MG63 (cell line): ENCODE measurements around the gene VCAN. TPM values are rescaled to one million over a fixed set of nuclear protein-coding genes. Genes with fewer than 3 reads are reported as not detected.

Source experiments
- DNase-seq: peaks from one replicate; pipeline ENCODE4 v3.0.0-alpha.2; 2020
- H3K27me3 ChIP-seq: fragments of 250-450 bp; sonication (Bioruptor Pico); 2 replicates; pipeline ENCODE4 v1.5.1; 2020; ENCODE audit warnings: mild to moderate bottlenecking, moderate library complexity
- H3K36me3 ChIP-seq: fragments of 250-450 bp; sonication (Bioruptor Pico); 2 replicates; pipeline ENCODE4 v1.5.1; 2020; ENCODE audit warnings: mild to moderate bottlenecking, moderate library complexity
- H3K4me3 ChIP-seq: fragments of 250-450 bp; sonication (Bioruptor Pico); 2 replicates; pipeline ENCODE4 v1.5.1; 2020; ENCODE audit warnings: mild to moderate bottlenecking, moderate library complexity
- H3K9me3 ChIP-seq: fragments of 250-450 bp; sonication (Bioruptor Pico); 2 replicates; pipeline ENCODE4 v1.5.1; 2020; ENCODE audit warnings: mild to moderate bottlenecking, moderate library complexity
- total RNA-seq: library from RNA; depleted of rRNA; stranded (reverse); fragments of >200 nt; shearing (Covaris generic); gene quantifications from 2 replicates; pipeline ENCODE4 v1.2.3, GENCODE V29; 2014; ENCODE audit warnings: low replicate concordance

VCAN gene
- total RNA-seq, 1 experiment from 2014 or later, result 36.9 TPM

DNA sequence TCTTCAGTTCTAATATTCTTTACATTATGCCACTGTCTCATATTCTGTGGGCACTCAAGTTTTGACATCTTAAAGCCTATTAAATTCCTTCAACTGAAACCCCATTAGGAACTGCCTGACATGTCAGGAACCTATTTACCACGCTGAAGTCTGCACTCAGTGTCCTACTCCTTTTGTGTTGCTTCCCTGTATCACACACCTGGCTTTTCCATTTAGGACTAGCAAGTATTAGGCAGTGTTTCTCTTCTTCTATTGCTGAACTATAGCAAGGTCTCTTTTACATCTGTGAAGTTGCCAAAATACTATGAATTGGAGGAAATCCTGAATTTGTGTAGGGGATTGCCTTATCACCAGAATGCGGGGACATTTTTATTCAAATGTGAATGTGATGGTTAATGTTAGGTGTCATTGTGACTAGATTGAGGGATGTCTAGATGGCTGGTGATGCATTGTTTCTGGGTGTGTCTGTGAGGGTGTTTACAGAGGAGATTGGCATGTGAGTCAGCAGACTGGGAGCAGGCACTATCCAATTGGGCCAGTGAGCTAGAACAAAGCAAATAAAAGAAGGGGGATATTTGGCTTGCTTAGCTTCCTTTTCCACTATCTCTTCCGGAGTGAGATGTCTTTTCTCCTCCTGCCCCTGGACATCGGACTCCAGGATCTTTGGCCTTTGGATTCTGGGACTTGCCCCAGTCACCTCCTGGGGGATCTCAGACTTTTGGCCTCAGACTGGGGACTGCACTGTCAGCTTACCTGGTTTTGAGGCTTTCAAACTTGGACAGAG lies 21.2 kb upstream of the VCAN start:
- Histone ChIP-seq H3K4me3 (no peak overlapping the region), H3K36me3 (no peaks in the 10 kb centered on the region), H3K9me3 (peaks cover 16% of the 10 kb centered on the region), H3K27me3 (no peaks in the 10 kb centered on the region)
- DNase-seq, result no peak

DNA sequence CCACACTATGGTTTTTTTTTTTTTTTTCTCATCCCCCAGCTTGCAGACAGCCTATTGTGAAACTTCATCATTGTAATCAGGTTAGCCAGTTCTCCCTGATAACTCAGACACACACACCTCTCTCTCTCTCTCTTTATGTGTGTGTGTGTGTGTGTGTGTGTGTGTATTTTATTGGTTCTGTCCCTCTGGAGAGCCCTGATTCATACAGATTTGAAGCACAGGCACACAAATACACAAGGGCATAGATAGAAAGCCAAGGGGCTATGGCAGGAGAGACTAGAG lies 20.6 kb upstream of the VCAN start:
- DNase-seq, result no peak
- H3K27me3 ChIP-seq, result no peaks in the 10 kb centered on the region
- no peak overlapping the region for H3K4me3 ChIP-seq
- H3K9me3 ChIP-seq, result peaks cover 16% of the 10 kb centered on the region
- no peaks in the 10 kb centered on the region for H3K36me3 ChIP-seq

DNA sequence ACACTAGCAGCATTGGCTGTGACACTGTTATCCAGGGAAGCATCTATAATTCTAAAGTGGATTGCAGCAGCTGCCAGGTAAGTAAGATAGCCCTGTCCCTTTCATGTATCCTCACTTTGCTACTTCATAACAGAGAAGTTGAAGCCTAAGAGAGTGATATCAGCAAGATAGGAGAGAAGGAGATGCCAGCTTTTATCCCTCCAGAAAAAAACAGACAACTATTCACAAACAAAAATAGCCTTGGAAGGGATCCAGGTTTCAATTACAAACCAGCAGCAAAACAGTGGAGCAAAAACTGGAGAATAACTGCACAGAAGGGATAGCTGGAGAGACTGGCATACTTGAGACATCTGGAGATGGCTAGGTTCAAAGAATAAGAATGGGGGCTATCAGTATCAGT lies 19.6 kb upstream of the VCAN start:
- Histone ChIP-seq H3K9me3 (peaks cover 18% of the 10 kb centered on the region), H3K4me3 (no peak overlapping the region), H3K27me3 (no peaks in the 10 kb centered on the region), H3K36me3 (no peaks in the 10 kb centered on the region)
- no peak for DNase-seq

DNA sequence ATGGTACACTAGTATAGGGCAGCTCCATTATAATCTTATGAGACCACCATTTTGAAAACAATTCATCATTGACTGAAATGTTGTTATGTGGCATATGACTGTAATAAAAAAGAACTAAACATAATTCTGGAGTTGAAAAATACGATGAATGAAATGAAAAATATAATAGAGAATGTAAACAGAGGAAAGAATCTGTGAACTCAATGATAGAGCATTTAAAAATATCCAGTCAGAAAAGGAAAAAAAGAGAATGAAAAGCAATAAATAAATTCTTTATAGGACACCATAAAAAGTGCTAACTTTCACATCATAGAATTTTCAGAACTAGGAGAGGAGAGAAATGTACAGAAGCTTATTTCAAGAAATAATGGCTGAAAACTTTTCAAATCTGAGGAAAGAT lies 17.6 kb upstream of the VCAN start:
- DNase-seq, result no peak
- Histone ChIP-seq H3K4me3 (no peak overlapping the region), H3K36me3 (no peaks in the 10 kb centered on the region), H3K9me3 (peaks cover 23% of the 10 kb centered on the region), H3K27me3 (no peaks in the 10 kb centered on the region)

DNA sequence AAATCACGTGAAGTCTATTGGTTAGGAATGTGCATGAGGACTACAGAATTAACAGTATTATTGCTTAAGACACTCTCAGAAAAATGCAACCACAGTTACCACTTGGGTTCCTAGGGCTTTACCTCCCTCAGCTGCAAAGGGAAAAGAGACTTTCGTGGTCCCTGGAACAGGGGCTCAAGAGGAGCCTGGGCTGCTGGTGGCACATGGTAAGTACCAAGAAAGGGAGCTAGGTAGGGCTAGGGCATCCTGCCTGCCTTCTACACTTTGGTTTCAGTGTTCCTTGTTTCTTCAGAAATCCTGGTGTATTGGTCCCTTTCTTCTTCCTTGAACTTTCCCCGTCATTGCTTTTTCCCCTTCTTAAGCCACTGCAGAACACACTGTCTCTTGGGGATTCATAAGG lies 7.3 kb upstream of the VCAN start:
- DNase-seq, result no peak
- Histone ChIP-seq H3K4me3 (no peak overlapping the region), H3K36me3 (no peaks in the 10 kb centered on the region)

DNA sequence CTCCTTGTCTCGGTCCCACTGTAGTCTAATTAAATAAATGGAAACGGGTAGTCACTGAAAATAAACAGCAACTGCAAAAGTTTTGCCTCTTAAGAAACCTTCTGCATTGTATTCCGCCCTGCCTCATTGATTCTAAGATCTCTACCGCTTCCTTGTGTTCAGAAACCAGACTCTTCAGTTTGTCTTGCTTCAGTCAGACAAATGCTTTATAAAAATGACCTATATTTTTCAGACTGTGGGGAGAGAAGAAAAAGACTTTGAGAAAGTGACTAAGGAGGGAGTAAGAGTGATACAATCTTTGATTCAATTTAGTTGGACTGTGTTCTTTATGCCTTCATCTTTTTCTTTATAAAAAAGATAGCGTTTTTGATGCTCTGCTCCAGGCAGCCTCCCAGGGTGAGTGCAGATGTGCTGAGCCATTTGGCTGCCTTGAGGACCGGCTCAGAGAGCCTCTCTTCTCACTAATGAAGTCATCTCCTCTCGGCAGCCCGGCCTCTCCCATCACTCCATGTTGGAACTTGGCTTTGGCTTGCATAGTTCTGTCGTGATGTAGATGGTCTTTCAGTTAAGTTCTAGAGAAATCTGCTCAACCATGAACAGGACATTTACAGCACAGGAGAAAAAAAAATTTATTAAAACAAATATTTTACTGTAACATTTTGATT lies 4.0 kb upstream of the VCAN start:
- Histone ChIP-seq H3K36me3 (no peaks in the 10 kb centered on the region), H3K27me3 (peaks cover 8% of the 10 kb centered on the region; the same call in 1 of the 2 replicates), H3K4me3 (no peak overlapping the region), H3K9me3 (no peaks in the 10 kb centered on the region)
- no peak for DNase-seq

More for the DNA sequence above, 7.3 kb upstream of the VCAN start:
- H3K27me3 ChIP-seq, result peaks cover 4% of the 10 kb centered on the region; the same call in 1 of the 2 replicates
- H3K9me3 ChIP-seq, result 0 out of 2 replicates have a peak, but pooled peaks cover 2% of the 10 kb centered on the region

DNA sequence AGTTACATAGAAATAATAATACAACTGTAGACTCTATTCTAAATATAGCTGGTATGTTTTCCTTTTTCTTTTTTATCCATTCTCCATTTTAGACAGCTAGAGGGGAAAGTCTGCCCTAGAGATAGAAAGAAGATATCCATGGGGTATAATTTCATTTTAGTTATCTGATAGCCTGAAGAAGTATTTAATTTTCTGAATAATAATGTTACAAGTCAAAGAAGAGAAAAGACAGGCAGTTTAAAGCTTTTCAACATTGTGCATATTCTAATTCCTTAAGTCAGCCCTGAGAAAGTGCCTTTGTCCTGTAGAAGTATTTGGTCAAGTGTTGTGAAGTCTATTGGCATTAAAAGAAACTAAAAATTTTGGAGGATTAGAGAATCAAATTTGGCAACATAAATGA lies 2.5 kb upstream of the VCAN start:
- DNase-seq, result no peak
- Histone ChIP-seq H3K9me3 (no peaks in the 10 kb centered on the region), H3K36me3 (no peaks in the 10 kb centered on the region), H3K4me3 (no peak overlapping the region), H3K27me3 (peaks cover 8% of the 10 kb centered on the region; the same call in 1 of the 2 replicates)

DNA sequence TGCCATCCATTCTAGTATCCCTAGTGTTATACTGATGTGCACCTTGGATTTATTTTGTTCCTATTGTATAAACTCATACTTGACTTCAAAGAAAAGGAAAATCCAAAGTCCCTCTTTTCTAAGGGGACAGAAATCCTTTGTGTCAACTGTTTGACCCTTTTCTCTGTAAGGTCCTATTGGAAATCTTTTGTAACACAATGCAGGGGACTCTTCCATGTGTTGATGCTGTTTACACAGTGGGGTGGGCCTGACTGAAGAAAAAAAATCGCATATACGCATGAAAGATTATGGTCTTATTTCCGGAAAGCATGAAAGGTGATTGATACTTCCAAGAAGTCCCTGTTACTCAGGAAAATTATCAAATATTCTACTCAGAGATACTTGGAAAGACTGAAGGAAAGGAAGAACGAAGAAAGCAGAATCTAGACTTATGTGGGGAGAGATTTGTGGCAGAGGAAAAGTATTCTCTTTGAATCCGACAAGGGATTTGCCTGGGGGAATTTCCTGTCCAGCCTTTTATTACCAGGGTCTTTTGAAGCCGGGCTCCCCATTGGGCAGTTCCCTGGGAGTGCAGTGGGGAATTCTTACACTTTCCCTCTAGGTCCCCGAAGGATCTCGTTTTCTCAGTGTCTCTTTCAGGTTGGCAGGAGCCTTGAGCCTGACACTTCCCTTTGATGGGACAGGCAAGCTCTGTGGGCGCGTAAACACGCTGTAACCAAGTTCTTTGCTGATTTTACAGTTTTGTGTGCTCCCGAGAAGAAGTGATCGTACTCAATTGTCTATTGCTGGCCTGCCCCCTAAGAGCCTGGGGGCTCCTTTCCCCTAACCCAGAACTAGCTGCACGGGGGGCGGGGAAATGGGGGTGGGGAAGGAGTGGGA lies 779 bp upstream of the VCAN start:
- Histone ChIP-seq H3K27me3 (peaks cover 8% of the 10 kb centered on the region; the same call in 1 of the 2 replicates), H3K4me3 (peak overlapping the region; percentile 59), H3K36me3 (no peaks in the 10 kb centered on the region), H3K9me3 (no peaks in the 10 kb centered on the region)
- DNase-seq, result no peak

DNA sequence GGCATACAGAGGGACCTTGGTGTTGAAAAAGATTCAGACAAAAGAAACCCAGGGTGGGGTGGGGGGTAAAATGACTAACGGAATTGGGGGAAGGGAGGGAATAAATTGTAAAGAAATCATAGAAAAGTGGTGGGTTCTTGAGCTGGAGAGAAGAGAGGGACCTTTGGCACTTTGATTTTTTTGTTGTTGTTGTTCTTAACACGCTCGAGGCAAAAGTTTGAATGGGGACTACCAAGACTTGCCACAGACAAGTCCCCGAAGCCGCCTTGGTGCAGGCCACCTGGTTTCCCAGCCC lies 616 bp downstream of the VCAN start:
- DNase-seq, result no peak
- Histone ChIP-seq H3K36me3 (no peaks in the 10 kb centered on the region), H3K27me3 (peaks cover 8% of the 10 kb centered on the region; the same call in 1 of the 2 replicates), H3K9me3 (no peaks in the 10 kb centered on the region), H3K4me3 (peak overlapping the region; percentile 59)

DNA sequence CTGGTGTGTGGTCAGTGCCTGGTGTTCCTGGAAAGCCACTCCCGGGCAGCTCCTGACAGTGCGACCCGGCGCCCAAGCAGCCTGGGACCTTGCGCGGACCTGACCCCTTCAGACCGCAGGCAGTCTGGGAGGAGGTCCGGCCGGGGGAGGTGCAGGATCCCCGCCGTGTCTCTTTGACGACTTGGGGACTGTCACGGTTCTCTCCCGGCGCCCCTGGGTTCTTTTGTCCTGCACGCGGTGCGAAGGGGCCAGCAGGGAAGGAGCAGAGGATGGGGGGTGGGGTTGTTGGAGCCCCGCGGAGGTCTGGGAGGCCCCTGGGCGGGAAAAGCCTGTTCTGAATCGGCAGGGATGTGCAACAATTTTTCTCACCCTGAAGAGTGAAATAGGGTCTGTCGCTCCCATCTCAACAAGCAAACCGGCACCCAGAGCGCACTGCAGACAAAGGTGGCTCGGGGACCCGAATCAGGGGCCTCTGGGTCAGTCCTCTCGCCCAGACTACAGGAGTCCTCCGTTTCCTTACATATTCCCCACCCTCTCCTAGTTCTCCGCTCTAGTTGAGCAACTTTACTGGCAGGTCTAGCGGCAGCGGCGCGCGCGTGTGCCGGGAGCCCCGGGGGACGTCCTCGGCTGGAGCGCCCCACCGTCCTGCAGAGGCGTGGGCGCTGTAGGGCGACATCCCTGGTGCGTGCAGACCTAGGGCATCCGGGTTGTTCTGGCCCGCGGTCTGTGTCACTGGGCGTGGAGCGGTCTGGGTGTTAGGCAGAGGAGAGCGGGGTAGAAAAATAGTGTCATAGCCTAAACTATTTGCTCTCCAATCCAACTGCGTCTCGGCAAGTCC lies 1.2 kb downstream of the VCAN start:
- peak overlapping the region; percentile 59 for H3K4me3 ChIP-seq
- DNase-seq, result peak; percentile 74
- H3K27me3 ChIP-seq, result peaks cover 8% of the 10 kb centered on the region; the same call in 1 of the 2 replicates

DNA sequence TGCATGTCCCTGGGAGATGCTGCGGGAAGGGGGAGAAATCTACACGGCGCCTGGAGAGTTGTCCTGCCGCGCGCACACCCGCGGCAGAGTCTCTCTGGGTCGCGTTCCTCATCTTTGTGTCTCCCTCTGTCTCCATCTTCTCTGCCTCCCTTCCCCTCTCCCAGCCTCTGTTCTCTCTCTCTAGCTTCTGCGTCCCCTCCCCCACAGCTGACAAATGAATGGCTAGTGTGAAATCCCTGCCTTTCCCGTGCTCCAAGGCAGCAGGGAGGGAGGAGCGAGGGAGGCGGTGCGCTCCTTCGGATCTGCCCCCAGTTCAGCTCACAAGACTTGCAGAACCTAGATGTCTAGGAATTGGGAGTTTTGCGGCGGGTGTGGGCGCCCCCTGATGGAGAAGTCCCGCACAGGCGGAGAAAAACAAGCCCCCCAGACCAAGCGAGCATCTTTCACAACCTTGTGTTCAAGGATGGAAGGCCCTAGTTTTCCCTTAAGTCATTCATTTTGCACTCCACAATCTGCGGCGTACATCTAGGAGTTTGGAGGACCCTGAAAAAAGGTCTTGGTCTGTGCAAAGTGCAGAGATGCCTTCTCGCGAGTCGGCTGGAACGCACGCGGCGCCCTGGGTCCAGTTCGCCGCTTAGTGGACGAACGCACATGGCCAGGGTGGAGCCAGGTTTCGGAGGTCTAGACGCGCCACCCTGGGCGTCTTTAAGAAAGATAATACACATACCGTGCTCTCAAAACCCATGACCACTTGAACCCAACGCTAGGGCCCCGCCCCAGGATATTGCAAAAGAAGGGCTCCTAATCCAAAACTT lies 2.0 kb downstream of the VCAN start:
- Histone ChIP-seq H3K4me3 (peak overlapping the region; percentile 59), H3K36me3 (no peaks in the 10 kb centered on the region), H3K9me3 (no peaks in the 10 kb centered on the region), H3K27me3 (peaks cover 8% of the 10 kb centered on the region; the same call in 1 of the 2 replicates)
- DNase-seq, result peak; percentile 98

More for the DNA sequence above, 1.2 kb downstream of the VCAN start:
- Histone ChIP-seq H3K9me3 (no peaks in the 10 kb centered on the region), H3K36me3 (no peaks in the 10 kb centered on the region)

DNA sequence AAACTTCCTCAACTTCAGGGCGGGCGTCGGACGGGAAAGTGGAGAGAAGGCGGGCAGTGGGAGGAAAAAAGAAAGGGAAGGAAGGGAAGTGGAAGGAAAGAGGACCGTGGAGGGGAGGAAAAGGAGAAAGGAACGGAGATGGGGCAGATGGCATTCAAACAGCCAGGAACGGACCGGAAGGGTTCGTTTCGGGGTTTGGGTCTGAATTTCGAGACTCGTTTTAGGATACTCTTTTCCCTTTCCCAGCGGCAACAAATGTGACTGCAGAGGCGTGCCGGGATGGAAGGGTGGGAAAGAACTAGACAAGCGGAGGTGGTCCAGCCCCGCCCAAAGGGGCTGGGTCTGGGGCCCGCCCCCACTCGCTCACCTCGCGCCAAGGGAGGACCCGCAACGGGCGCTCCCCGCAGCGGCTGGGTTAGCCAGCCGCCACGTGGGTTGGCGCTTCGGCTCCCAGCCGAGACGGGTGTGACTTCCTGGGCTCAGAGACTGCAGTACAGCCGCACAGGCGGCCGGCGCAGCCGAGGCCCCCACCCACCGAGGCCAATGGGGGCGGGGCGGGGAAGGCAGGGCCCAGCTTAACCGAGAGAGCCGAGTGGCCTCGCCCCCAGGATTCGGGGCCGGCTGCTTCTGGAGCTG lies 2.7 kb downstream of the VCAN start:
- H3K4me3 ChIP-seq, result peak overlapping the region; percentile 59
- H3K9me3 ChIP-seq, result no peaks in the 10 kb centered on the region
- peak; percentile 98 for DNase-seq
- H3K36me3 ChIP-seq, result no peaks in the 10 kb centered on the region
- peaks cover 4% of the 10 kb centered on the region; the same call in 1 of the 2 replicates for H3K27me3 ChIP-seq

DNA sequence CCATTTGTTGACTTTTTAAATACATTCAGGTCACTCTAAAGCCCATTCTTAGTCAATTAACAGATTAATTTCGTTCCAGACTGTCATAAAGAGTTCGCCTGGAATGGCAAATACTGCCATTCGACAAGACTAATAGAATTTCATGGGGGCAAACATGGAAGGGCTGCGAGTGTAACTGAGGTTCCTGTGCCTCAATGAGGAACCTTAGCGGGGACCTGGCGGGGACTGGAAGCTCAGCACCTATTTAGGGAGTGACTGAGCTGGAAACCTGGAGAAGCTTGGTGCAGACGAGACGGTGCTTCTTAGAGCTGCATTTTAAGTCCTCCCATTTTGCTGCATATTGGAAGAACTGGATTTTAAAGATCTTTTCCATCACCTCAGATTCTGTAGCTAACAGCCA lies 3.4 kb downstream of the VCAN start:
- Histone ChIP-seq H3K27me3 (no peaks in the 10 kb centered on the region), H3K9me3 (no peaks in the 10 kb centered on the region), H3K36me3 (no peaks in the 10 kb centered on the region), H3K4me3 (peak overlapping the region; percentile 59)
- no peak for DNase-seq

DNA sequence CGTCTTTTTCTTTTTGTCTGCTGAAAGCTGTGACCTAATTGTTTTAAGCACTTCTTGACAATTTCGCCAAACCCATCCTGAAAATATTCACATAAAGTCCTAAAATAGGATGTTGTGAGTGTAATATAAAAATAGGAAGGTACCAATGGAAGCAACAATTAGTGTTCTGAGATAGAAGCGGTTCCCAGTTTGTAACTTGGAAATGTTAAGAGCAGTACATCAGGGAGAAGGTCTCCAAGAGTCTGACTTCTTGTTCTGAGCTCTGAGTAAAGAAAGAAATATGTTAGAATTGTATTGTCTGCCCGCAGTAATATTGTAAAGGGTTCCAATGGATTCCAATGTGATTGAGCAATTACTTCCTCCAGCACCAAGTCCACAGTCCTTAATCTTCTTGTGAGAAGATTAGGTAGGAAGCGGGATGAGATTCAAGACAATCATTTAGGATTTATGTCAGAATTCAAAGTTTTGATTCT lies 3.9 kb downstream of the VCAN start:
- Histone ChIP-seq H3K36me3 (no peaks in the 10 kb centered on the region), H3K27me3 (no peaks in the 10 kb centered on the region), H3K9me3 (peaks cover 1% of the 10 kb centered on the region; the same call in 1 of the 2 replicates), H3K4me3 (peak overlapping the region; percentile 59)
- no peak for DNase-seq
